Thyroid gland (tissue), 4 donors: ENCODE data around the gene MPPED2. TPM values are rescaled to one million over a fixed set of nuclear protein-coding genes. Genes with fewer than 3 reads are reported as not detected.
A peak's percentile ranks its signal among the peaks of the same experiment; 100 is the strongest.

Source experiments
- DNase-seq, 2 donors: peaks; one replicate each; pipeline ENCODE4 v3.0.0-alpha.2; 2019
- H3K27ac ChIP-seq, 3 donors: fragments of 200-600 bp; sonication (generic); 1 replicate in 2 of 3; 2 replicates in 1 of 3; pipeline ENCODE4 v1.5.1; 2016 to 2019; ENCODE audit warnings: mild to moderate bottlenecking in 1 of 3, moderate library complexity in 1 of 3
- H3K27me3 ChIP-seq: fragments of 200-600 bp; sonication (generic); one replicate; pipeline ENCODE4 v1.5.1; 2019
- H3K36me3 ChIP-seq, 2 donors: fragments of 200-600 bp; sonication (generic); one replicate each; pipeline ENCODE4 v1.5.1; 2016 to 2019
- H3K4me1 ChIP-seq, 2 donors: fragments of 200-600 bp; sonication (generic); one replicate each; pipeline ENCODE4 v1.5.1; 2017 to 2019
- H3K4me3 ChIP-seq, 3 donors: fragments of 200-600 bp; sonication (generic); replicated peaks in 1 of 3; 1 replicate in 2 of 3; 2 replicates in 1 of 3; pipeline ENCODE4 v1.5.1; 2016; ENCODE audit warnings: mild to moderate bottlenecking in 1 of 3
- H3K9me3 ChIP-seq: fragments of 200-600 bp; sonication (generic); one replicate; pipeline ENCODE4 v1.5.1; 2017
- POLR2A ChIP-seq, 2 donors: fragments of 450-650 bp; IDR thresholded peaks; one replicate each; pipeline ENCODE4 v1.6.1; 2017; ENCODE audit warnings: antibody characterized with exemption in 2 of 2, mild to moderate bottlenecking in 2 of 2, moderate library complexity in 1 of 2
- WGBS, 2 donors: methylation state at CpG; one replicate each; pipeline ENCODE4 v1.1.5; 2017; 5-methylcytosine and 5-hydroxymethylcytosine counted together
- intact Hi-C: fragments of 100-400 bp; cut with DNase I; formaldehyde crosslinking; loops from one replicate; pipeline ENCODE4 v1.15.1; 2023
- total RNA-seq, 4 donors: library from RNA; depleted of rRNA; stranded (reverse); fragments of >200 nt; gene quantifications; one replicate each; pipeline ENCODE4 v1.2.3, GENCODE V29; 2016
- TF ChIP-seq, protein P1 (sequence below), 6 experiments: fragments of 200-600 bp in 3 of 6; fragments of 450-650 bp in 3 of 6; sonication (generic) in 3 of 6; IDR thresholded peaks; one replicate each; pipeline ENCODE4 v1.5.1; 2016 to 2019; ENCODE audit warnings: antibody characterized with exemption in 6 of 6, mild to moderate bottlenecking in 2 of 6, inconsistent platforms in 1 of 6, moderate library complexity in 1 of 6

MPPED2 gene
- total RNA-seq, 4 donors from 2014 or later, result 35.5 to 103 (median 75.0) TPM

DNA sequence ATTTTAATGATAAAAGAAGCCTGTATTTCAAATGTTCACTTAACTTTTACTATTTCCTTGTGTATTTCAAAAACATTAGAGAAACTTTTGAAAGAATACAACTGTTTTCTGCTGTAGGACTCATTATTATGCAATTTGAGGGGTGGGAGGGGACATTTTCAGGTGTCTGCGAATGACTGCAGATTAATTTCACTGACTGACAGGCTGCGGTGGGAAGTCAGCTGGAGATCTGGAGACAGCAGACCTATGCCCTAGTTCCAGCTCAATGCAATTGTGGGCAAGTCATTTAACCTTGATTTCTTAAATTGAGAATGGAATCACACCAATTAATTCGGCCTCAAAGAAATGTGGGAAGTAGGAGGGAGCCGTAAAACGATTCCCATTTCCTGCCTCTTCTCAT, 134.5 kb downstream of the MPPED2 start:
- TF ChIP-seq, protein P1, sequence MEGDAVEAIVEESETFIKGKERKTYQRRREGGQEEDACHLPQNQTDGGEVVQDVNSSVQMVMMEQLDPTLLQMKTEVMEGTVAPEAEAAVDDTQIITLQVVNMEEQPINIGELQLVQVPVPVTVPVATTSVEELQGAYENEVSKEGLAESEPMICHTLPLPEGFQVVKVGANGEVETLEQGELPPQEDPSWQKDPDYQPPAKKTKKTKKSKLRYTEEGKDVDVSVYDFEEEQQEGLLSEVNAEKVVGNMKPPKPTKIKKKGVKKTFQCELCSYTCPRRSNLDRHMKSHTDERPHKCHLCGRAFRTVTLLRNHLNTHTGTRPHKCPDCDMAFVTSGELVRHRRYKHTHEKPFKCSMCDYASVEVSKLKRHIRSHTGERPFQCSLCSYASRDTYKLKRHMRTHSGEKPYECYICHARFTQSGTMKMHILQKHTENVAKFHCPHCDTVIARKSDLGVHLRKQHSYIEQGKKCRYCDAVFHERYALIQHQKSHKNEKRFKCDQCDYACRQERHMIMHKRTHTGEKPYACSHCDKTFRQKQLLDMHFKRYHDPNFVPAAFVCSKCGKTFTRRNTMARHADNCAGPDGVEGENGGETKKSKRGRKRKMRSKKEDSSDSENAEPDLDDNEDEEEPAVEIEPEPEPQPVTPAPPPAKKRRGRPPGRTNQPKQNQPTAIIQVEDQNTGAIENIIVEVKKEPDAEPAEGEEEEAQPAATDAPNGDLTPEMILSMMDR (IDR thresholded peaks at IDR 0.05), result no peak
- no peak for TF ChIP-seq POLR2A (IDR thresholded peaks at IDR 0.05)
- no peaks in the 10 kb centered on the region for H3K27me3 ChIP-seq
- no peak for DNase-seq
- WGBS, 2 donors, result 76 to 84% methylated on average over 5 of the region's 5 CpGs
- H3K9me3 ChIP-seq, result no peaks in the 10 kb centered on the region
- peaks cover 24 to 28% of the 10 kb centered on the region in 2 donors for H3K4me1 ChIP-seq
- no peaks in the 10 kb centered on the region for H3K36me3 ChIP-seq
- no peak overlapping the region for H3K4me3 ChIP-seq
- intact Hi-C loops, result no loop called here
- H3K27ac ChIP-seq, result no peak overlapping the region

DNA sequence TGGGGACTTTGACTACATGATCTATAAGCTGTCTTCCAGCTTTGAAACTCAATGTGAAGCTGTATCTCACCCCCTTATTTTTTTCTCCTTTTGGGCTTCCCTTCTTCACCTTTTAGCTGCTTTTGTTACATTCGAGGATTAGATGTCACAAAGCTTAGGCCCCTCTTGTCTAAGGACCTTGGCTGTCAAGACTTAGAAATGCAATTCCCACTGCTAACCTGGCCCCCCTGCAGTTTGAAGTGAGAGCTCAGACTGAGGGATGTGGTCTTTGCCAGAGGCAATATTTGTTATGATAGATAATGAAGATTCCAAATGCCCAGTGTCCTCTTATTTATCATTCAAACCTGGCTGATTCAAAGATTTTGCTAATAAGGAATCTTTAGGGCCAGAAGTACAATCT, 135.0 kb downstream of the MPPED2 start:
- no peak overlapping the region for H3K27ac ChIP-seq
- TF ChIP-seq, protein P1 (IDR thresholded peaks at IDR 0.05), result no peak
- TF ChIP-seq POLR2A (IDR thresholded peaks at IDR 0.05), result no peak
- 67 to 93% methylated on average over 1 of the region's 1 CpG for WGBS, 2 donors

DNA sequence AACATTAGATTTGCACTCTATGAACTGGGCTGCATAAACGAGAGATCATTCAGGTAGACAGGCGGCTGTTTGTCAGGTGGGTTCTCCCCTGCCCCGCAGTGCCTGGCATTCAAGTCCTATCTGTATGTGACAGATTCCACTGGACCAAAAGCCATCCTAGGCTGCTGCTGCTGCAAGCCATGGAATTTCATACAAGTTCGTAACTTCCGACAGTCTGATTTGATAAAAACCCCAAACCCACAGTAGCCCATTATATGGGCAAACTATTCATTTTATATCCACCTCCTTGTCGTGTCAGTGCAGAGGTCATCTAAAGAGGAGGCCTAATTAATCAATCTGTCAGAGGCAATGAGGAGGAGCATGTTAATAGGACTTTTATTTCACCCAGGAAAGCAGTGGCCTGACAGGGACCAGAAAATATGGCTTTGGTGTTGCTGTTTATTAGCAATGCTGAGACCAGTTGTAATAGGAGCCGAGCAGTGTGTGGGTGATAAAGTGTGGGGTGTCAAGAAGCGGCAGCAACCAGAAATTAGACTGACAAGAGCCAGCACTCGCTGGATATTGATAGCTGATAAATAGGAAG, 139.0 kb downstream of the MPPED2 start:
- H3K27me3 ChIP-seq, result no peaks in the 10 kb centered on the region
- peaks cover 3 to 10% of the 10 kb centered on the region in 2 donors for H3K4me1 ChIP-seq
- H3K9me3 ChIP-seq, result no peaks in the 10 kb centered on the region
- DNase-seq, result no peak
- intact Hi-C loops, result no loop called here
- TF ChIP-seq, protein P1 (IDR thresholded peaks at IDR 0.05), result no peak
- TF ChIP-seq POLR2A (IDR thresholded peaks at IDR 0.05), result no peak
- H3K27ac ChIP-seq, result no peak overlapping the region
- H3K4me3 ChIP-seq, result no peak overlapping the region
- H3K36me3 ChIP-seq, result no peaks in the 10 kb centered on the region
- 85 to 88% methylated on average over 9 of the region's 9 CpGs for WGBS, 2 donors

More for the DNA sequence above, 135.0 kb downstream of the MPPED2 start:
- H3K4me1 ChIP-seq, result peaks cover 26 to 28% of the 10 kb centered on the region in 2 donors
- no peaks in the 10 kb centered on the region for H3K36me3 ChIP-seq
- DNase-seq, result no peak
- H3K27me3 ChIP-seq, result no peaks in the 10 kb centered on the region
- H3K4me3 ChIP-seq, result no peak overlapping the region
- intact Hi-C loops, result no loop called here
- no peaks in the 10 kb centered on the region for H3K9me3 ChIP-seq

DNA sequence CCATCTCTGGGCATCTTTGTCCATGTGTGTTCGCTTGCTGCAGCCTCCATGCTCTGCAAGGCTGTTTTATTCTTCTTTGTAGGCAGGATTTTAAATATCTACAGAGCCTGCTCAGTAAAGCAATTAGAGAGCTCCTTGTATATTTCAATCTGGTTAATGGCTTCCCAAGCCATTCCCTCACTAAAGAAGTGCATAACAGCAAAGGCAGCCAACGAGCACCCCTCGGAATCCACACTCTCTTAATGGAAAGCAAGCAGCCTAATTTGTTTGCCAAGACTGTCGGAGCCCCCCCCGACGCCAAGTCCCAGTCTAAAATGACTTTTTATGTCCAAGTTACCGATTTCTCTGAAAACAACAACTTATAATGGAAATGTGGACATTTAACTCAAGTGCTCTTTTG, 139.6 kb downstream of the MPPED2 start:
- Histone ChIP-seq H3K4me1 (peaks cover 3 to 7% of the 10 kb centered on the region in 2 donors), H3K9me3 (no peaks in the 10 kb centered on the region), H3K27me3 (no peaks in the 10 kb centered on the region), H3K27ac (no peak overlapping the region), H3K4me3 (no peak overlapping the region), H3K36me3 (no peaks in the 10 kb centered on the region)
- intact Hi-C loops, result no loop called here
- DNase-seq, result no peak
- no peak for TF ChIP-seq POLR2A (IDR thresholded peaks at IDR 0.05)
- TF ChIP-seq, protein P1 (IDR thresholded peaks at IDR 0.05), result no peak
- WGBS, 2 donors, result 61 to 62% methylated on average over 7 of the region's 7 CpGs

DNA sequence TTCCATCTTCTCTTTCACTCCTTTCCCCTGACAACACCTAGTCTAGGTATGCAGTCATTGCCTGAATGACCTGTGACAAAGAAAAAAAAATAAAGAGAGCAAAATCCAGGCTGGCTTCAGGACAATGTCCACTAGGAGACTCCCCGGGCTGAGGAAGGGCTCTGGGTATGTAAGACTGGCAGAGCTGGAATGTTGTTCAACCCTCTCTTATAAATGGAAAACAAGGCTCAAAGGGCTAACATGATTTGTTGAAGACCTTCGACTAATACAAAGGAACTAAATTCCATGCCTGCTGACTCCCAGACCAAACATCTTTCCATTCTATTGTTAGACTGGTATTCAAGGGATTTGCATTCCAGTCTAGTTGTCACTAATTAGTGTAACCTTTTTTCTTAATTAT, 141.1 kb downstream of the MPPED2 start:
- DNase-seq, result peak in 1 of 2 donors; percentile 44
- H3K4me3 ChIP-seq, result no peak overlapping the region
- intact Hi-C loops, result no loop called here
- H3K36me3 ChIP-seq, result no peaks in the 10 kb centered on the region
- H3K27ac ChIP-seq, result peak overlapping the region in 1 of 3 donors; percentile 25
- WGBS, 2 donors, result 41 to 47% methylated on average over 2 of the region's 2 CpGs
- H3K27me3 ChIP-seq, result no peaks in the 10 kb centered on the region
- no peaks in the 10 kb centered on the region for H3K9me3 ChIP-seq
- peaks cover 3 to 7% of the 10 kb centered on the region in 2 donors for H3K4me1 ChIP-seq
- TF ChIP-seq POLR2A (IDR thresholded peaks at IDR 0.05), result no peak
- TF ChIP-seq, protein P1 (IDR thresholded peaks at IDR 0.05), result peak in 3 of 6 experiments; percentile 29 to 59 (median 29)
